ENCODE data around the gene MGAT3.

The MGAT3 gene

DNA sequence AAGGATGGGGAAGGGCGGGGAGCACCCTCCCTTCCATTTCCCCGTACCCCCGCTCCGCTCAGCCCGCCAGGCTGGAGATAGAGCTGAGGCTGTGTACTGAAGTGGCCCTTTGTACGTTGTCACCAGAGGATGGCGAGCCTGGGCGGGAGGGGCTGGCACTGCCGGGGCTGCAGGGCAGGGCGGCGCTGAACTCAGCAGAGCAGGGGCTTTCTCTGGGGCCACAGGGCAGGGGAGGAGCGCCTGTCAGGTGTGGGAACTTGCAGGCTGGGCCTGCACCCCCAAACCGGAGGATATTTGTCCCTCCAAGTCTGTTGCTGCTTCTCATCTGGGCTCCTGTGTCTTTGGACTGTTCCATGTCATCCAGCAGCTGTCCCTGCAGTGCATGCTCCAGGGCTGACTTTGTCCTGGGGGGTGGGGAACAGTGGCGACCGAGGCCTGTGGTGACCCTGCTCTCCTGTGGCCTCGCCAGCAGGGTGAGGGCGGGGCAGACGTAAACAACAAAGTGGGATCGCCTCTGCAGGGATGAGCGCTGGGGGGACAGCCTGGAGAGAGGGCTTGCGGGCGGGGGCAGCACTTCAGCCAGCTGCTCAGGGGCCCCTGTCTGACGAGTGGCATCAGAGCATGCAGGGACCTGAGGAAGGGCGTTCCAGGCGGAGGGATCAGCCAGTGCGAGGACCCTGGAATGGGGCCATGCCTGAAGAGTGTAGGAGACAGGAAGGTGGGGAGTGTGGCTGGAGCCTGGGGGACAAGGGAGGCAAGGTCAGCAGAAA lies 13.1 kb downstream of the MGAT3 start:
- Histone ChIP-seq H3K9me3 (ENCODE audit: insufficient read depth, low read length) (no peaks in the 10 kb centered on the region), H3K79me2 (ENCODE audit: insufficient read depth, low read length) (peaks cover 91% of the 10 kb centered on the region), H3K27me3 (ENCODE audit: low read length) (no peaks in the 10 kb centered on the region), H4K20me1 (ENCODE audit: low read depth, low read length) (no peaks in the 10 kb centered on the region), H3K4me3 (ENCODE audit: insufficient read depth, low read length, poor library complexity, severe bottlenecking) (peak overlapping the region; percentile 15), H3K9ac (ENCODE audit: low read length) (peak overlapping the region; percentile 54), H3K9me2 (replicated peaks; ENCODE audit: insufficient read depth, low read length) (no peaks in the 10 kb centered on the region), H2AFZ (ENCODE audit: low read depth, low read length, severe bottlenecking) (no peak overlapping the region), H3K36me3 (ENCODE audit: low read length) (no peaks in the 10 kb centered on the region), H3F3A (ENCODE audit: insufficient read depth) (peaks cover 37% of the 10 kb centered on the region), H3K4me2 (ENCODE audit: low read depth, low read length, poor library complexity, severe bottlenecking) (peak overlapping the region; percentile 93), H3K27ac (ENCODE audit: low read depth, low read length) (peak overlapping the region; percentile 95)
- no peak for TF ChIP-seq CTCF (IDR thresholded peaks at IDR 0.05; ENCODE audit: insufficient read depth, low read length, poor library complexity, severe bottlenecking)
- TF ChIP-seq EZH2phosphoT487 (conservative IDR thresholded peaks at IDR 0.05; ENCODE audit: low read length): no peak

DNA sequence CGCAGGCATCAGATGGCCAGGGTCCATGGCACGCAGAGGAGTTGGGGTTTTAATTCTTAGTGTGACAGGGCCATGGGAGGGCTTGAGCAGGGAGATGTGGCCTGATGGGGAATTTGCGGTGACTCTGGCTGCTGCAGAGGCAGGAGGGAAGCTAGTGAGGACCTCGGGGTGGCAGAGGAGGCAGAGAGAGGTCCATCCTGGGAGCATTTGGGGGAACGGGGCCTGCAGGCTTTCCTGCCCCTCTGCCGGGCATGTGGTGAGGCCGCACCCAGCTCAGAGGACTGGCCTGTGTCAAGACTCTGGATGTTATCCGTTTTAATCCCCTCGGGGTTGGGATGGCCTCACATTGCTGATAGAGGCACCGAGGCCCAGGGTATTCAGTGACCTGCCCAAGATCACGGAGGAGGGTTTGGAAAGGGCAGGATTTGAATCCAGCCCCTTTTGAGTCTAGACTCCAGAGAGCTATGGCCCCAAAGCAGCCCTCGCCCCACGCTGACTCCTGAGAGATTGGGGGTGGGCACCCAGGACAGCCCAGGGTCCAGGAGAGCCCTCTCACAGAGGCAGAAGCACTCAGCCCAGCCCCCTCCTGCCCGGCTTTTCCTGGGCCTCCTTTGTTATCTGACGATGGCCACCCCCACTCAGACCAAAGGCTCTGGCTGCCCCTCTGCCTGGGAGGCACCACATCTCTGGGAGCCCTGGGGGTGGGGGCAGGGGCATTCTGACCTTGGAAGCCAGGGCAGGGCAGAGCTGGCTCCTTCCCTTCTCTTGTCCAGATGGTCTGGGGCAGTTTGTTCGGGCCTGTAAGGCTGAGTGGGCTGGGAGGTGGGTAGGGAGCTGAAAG lies 13.9 kb downstream of the MGAT3 start:
- Histone ChIP-seq H3F3A (ENCODE audit: insufficient read depth) (peaks cover 29% of the 10 kb centered on the region), H3K9me2 (replicated peaks; ENCODE audit: insufficient read depth, low read length) (no peaks in the 10 kb centered on the region), H3K27ac (ENCODE audit: low read depth, low read length) (peak overlapping the region; percentile 95), H3K4me2 (ENCODE audit: low read depth, low read length, poor library complexity, severe bottlenecking) (peak overlapping the region; percentile 93), H3K4me3 (ENCODE audit: insufficient read depth, low read length, poor library complexity, severe bottlenecking) (no peak overlapping the region), H3K27me3 (ENCODE audit: low read length) (no peaks in the 10 kb centered on the region), H2AFZ (ENCODE audit: low read depth, low read length, severe bottlenecking) (no peak overlapping the region), H3K79me2 (ENCODE audit: insufficient read depth, low read length) (peaks cover 99% of the 10 kb centered on the region), H3K9me3 (ENCODE audit: insufficient read depth, low read length) (no peaks in the 10 kb centered on the region), H4K20me1 (ENCODE audit: low read depth, low read length) (no peaks in the 10 kb centered on the region), H3K9ac (ENCODE audit: low read length) (peak overlapping the region; percentile 54), H3K36me3 (ENCODE audit: low read length) (no peaks in the 10 kb centered on the region)
- no peak for TF ChIP-seq CTCF (IDR thresholded peaks at IDR 0.05; ENCODE audit: insufficient read depth, low read length, poor library complexity, severe bottlenecking)
- TF ChIP-seq EZH2phosphoT487 (conservative IDR thresholded peaks at IDR 0.05; ENCODE audit: low read length): no peak

DNA sequence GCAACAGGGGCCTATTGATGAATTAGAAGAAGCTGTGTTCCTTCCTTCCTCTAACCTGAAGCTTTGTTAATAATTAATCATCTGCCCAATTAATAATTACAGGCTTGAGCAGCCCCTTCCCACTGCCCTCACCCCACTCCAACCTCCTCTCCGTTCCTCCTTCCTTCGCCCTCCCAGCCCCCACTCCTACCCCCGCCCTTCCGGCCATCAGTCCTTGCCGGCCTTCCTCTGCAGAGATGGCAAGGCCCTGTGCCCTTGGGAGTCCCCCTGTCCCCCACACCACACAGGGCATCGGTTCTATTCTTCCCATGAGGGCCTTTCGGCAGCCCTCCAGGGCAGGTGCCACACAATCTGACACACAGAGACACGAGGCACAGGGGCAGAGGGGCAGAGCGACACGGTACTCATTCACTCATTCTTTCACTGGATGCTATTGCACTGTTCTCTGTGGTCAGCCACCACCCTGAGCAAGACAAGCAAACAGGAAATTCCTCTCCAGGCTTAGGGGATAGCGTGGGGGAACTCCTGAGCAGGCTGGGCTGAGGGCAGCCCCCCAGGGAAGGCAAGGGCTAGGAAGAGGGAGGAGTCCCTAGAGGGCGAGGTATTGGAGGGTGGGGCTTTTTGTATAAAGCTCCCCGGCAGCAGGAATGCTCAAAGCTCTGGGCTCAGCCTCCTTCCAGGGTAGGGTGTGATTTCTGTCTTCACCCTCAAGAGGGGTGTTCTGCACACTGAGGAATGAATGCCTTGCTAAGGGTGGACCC lies 14.7 kb downstream of the MGAT3 start:
- H3K4me3 ChIP-seq (ENCODE audit: insufficient read depth, low read length, poor library complexity, severe bottlenecking): no peak overlapping the region

More for the DNA sequence above, 14.7 kb downstream of the MGAT3 start:
- TF ChIP-seq EZH2phosphoT487 (conservative IDR thresholded peaks at IDR 0.05; ENCODE audit: low read length): no peak
- no peak for TF ChIP-seq CTCF (IDR thresholded peaks at IDR 0.05; ENCODE audit: insufficient read depth, low read length, poor library complexity, severe bottlenecking)
- Histone ChIP-seq H3K79me2 (ENCODE audit: insufficient read depth, low read length) (peaks cover 99% of the 10 kb centered on the region), H3K9ac (ENCODE audit: low read length) (peak overlapping the region; percentile 54), H3K27me3 (ENCODE audit: low read length) (no peaks in the 10 kb centered on the region), H3K4me2 (ENCODE audit: low read depth, low read length, poor library complexity, severe bottlenecking) (peak overlapping the region; percentile 93), H4K20me1 (ENCODE audit: low read depth, low read length) (no peaks in the 10 kb centered on the region; the same call in 1 of the 2 replicates), H3K9me2 (replicated peaks; ENCODE audit: insufficient read depth, low read length) (no peaks in the 10 kb centered on the region), H3K36me3 (ENCODE audit: low read length) (no peaks in the 10 kb centered on the region), H2AFZ (ENCODE audit: low read depth, low read length, severe bottlenecking) (no peak overlapping the region), H3K27ac (ENCODE audit: low read depth, low read length) (peak overlapping the region; percentile 95), H3F3A (ENCODE audit: insufficient read depth) (peaks cover 20% of the 10 kb centered on the region), H3K9me3 (ENCODE audit: insufficient read depth, low read length) (no peaks in the 10 kb centered on the region)

Data from SU-DHL-6 (cell line).